BJ (cell line): Measurements from ENCODE around the gene TET1. TPM values are rescaled to one million over a fixed set of nuclear protein-coding genes. Genes with fewer than 3 reads are reported as not detected.
"Not testable (repeated sequence)": the region's sequence is repeated elsewhere in the genome, so short reads cannot be mapped to it uniquely, and the experiment has no call there.

ENCODE experiments used
- CTCF ChIA-PET: fragments of 350-600 bp; formaldehyde crosslinking; extraction: SDS; loops from one replicate; lab custom pipeline; 2021; ENCODE audit warnings: antibody characterized with exemption, inconsistent platforms; lab: Yijun Ruan, JAX
- POLR2A ChIA-PET: fragments of 300-600 bp; sonication (Branson Sonifier 250); formaldehyde crosslinking; extraction: SDS; loops from one replicate; lab custom pipeline; 2021; ENCODE audit warnings: antibody characterized with exemption; lab: Charles Lee
- DNase-seq: peaks from one replicate; pipeline ENCODE4 v3.0.0-alpha.2; 2011; ENCODE audit warnings: low read depth
- H3K27me3 ChIP-seq: 2 replicates; pipeline ENCODE4 v1.6.0; 2011; ENCODE audit warnings: low read length; ENCODE audit not compliant: control insufficient read depth, insufficient read depth
- H3K36me3 ChIP-seq: 2 replicates; pipeline ENCODE4 v1.5.1; 2011; ENCODE audit warnings: low read length; ENCODE audit not compliant: control insufficient read depth, insufficient read depth
- H3K4me3 ChIP-seq: 2 replicates; pipeline ENCODE4 v1.5.1; 2011; ENCODE audit warnings: low read depth, mild to moderate bottlenecking, control low read depth, low read length
- CTCF ChIP-seq: IDR thresholded peaks from 2 replicates; pipeline ENCODE4 v1.5.1; 2011; ENCODE audit warnings: low read depth, mild to moderate bottlenecking, control low read depth, inconsistent platforms, low read length, moderate library complexity; ENCODE audit not compliant: insufficient read depth
- polyA plus RNA-seq: library from polyadenylated mRNA; depleted of rRNA; stranded (reverse); fragments of >200 nt; gene quantifications from 2 replicates; pipeline ENCODE4 v1.2.3, GENCODE V29; 2011

The TET1 gene
- polyA plus RNA-seq, 1 experiment: 1.1 TPM

GRCh38 chr10:68628576-68629127 is 68.5 kb downstream of the TET1 start:
- TF ChIP-seq CTCF: no peak
- ChIA-PET POLR2A (no interaction called here), CTCF (no interaction called here)
- DNase-seq: no peak
- Histone ChIP-seq H3K4me3 (no peak overlapping the region), H3K27me3 (no peaks in the 10 kb centered on the region), H3K36me3 (no peaks in the 10 kb centered on the region)

GRCh38 chr10:68632271-68632560 is 72.1 kb downstream of the TET1 start:
- DNase-seq, H3K27me3 ChIP-seq, H3K36me3 ChIP-seq, H3K4me3 ChIP-seq, POLR2A ChIA-PET, CTCF ChIA-PET: not testable (repeated sequence)

- Histone ChIP-seq H3K36me3 (no peaks in the 10 kb centered on the region; the same call in 1 of the 2 replicates), H3K4me3 (no peak overlapping the region), H3K27me3 (no peaks in the 10 kb centered on the region)
- no peak for DNase-seq
- POLR2A ChIA-PET: no interaction called here
- CTCF ChIA-PET: no interaction called here
- no peak for TF ChIP-seq CTCF
Measured at GRCh38 chr10:68633281-68633680, 73.1 kb downstream of the TET1 start.

- Histone ChIP-seq H3K27me3 (no peaks in the 10 kb centered on the region), H3K36me3 (no peaks in the 10 kb centered on the region; the same call in 1 of the 2 replicates), H3K4me3 (no peak overlapping the region)
- DNase-seq: no peak
- ChIA-PET CTCF (no interaction called here), POLR2A (no interaction called here)
- no peak for TF ChIP-seq CTCF
Measured at GRCh38 chr10:68633816-68634466, 73.8 kb downstream of the TET1 start.

- POLR2A ChIA-PET: no interaction called here
- TF ChIP-seq CTCF: no peak
Measured at GRCh38 chr10:68636335-68636734, 76.2 kb downstream of the TET1 start.

GRCh38 chr10:68643550-68643949 is 83.4 kb downstream of the TET1 start:
- H3K27me3 ChIP-seq, H3K4me3 ChIP-seq, DNase-seq, H3K36me3 ChIP-seq, POLR2A ChIA-PET: not testable (repeated sequence)
- CTCF ChIA-PET: interaction anchor here (0.7 to 1.9 kb wide), 2 partner anchors 33 to 93 kb away, joined by 3 to 4 read pairs; no protein-coding TSS in a partner anchor

More at GRCh38 chr10:68636335-68636734, 76.2 kb downstream of the TET1 start:
- H3K27me3 ChIP-seq: no peaks in the 10 kb centered on the region
- CTCF ChIA-PET: interaction anchor here (0.9 kb wide), 1 partner anchor 21 kb away, joined by 3 read pairs; no protein-coding TSS in a partner anchor
- H3K36me3 ChIP-seq: no peaks in the 10 kb centered on the region; the same call in 1 of the 2 replicates
- DNase-seq: no peak
- H3K4me3 ChIP-seq: no peak overlapping the region
